DMS153 treated with DMSO at 0.1 percent for 48 hours (cell line): ENCODE results near the gene XPO5.
"Not testable (repeated sequence)": the region's sequence is repeated elsewhere in the genome, so short reads cannot be mapped to it uniquely, and the experiment has no call there.

Experiments
- DNase-seq: peaks from one replicate; lab custom pipeline; 2025; ENCODE audit not compliant: unreplicated experiment; lab: John Stamatoyannopoulos, UW

Gene XPO5

DNA sequence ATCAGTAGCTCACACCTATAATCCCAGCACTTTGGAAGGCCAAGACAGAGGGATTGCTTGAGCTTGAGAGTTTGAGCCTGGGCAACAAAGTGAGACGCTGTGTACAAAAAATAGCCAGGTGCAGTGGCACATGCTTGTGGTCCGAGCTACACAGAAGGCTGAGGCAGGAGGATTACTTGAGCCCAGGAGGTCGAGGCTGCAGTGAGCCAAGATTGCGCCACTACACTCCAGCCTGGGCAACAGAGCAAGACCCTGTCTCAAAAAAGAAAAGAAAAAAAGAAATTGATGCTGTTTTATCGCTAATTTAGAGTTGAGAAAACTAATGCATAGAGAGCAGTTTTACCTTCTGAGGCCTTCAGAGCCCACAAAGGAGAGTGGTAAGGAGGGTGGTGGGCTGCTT lies 77.5 kb downstream of the XPO5 start:
- DNase-seq, result not testable (repeated sequence)

DNA sequence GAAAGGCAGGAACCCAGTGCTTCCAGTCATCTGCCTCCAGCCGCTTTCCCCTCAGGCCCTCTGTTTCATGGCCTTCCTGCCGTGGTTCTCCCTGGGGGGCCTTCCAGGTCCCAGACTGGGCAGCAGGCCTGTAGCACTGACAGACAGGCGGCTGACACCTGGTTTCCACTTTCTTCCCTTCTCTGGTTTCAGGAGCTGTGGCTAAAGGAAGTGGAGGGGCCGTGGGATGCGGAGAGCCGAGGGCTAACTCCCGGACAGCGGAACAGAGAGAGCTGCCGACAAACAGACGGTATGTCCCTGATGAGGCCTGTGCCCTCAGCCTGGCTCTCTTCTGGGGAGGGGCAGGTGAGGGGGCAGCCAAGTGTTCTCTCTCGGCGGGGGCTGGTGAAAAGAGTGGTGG lies 78.1 kb downstream of the XPO5 start:
- DNase-seq, result no peak

DNA sequence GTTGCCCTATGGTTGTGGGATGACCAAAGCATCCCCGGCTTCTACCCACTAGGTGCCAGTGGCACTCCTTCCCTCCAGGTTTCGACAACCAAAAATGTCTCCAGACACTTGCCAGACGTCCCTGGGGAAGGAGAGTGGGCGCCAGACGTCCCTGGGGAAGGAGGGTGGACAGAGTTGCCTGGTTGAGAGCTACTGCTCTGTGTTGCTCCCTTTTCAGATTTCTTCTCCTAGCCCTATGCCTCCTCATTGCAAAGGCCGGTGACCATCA lies 78.8 kb downstream of the XPO5 start:
- DNase-seq, result no peak

- no peak for DNase-seq
Measured at GRCh38 chr6:43496370-43497128, 79.3 kb downstream of the XPO5 start.

GRCh38 chr6:43495409-43495941 lies 80.4 kb downstream of the XPO5 start:
- DNase-seq, result no peak

DNA sequence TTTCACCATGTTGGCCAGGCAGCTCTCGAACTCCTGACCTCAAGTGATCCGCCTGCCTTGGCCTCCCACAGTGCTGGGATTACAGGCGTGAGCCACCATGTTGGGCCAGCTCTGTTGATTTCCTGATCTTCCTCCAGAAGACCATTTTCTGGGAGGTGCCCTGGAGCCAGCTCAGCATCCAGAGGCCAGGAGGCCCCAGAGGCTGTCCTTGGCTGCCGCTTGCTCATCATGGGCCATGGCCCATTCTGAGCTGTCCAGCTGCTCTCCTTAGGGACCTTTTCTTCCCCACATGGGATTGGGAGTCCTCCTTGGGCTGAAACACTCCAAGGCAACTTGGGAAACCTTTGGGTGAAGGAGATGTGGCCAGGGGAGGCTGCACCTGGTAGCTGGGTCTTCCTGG lies 81.1 kb downstream of the XPO5 start:
- DNase-seq, result no peak

DNA sequence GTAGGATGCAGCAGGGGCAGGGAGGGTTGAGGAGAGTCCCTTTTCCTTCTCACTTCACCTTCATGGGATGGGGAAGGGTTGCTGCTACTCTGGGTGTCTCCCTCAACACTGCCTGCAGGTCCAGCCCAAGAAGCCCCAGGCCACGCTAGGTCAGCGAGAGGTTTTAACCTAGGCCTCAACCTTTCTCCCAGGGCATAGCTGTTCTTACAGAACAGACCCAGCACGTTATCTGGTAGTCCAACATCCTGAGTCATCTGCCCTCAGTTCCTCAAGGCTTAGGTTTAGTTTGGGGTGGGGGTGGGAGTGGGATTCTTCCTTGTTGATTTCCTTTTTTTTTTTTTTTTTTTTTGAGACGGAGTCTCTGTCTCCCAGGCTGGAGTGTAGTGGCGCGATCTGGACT lies 81.5 kb downstream of the XPO5 start:
- DNase-seq, result no peak

- DNase-seq, result no peak
Measured at GRCh38 chr6:43493833-43494232, 82.0 kb downstream of the XPO5 start.

GRCh38 chr6:43493230-43493629 lies 82.6 kb downstream of the XPO5 start:
- DNase-seq, result no peak

- no peak for DNase-seq
Measured at GRCh38 chr6:43492673-43493072, 83.2 kb downstream of the XPO5 start.

DNA sequence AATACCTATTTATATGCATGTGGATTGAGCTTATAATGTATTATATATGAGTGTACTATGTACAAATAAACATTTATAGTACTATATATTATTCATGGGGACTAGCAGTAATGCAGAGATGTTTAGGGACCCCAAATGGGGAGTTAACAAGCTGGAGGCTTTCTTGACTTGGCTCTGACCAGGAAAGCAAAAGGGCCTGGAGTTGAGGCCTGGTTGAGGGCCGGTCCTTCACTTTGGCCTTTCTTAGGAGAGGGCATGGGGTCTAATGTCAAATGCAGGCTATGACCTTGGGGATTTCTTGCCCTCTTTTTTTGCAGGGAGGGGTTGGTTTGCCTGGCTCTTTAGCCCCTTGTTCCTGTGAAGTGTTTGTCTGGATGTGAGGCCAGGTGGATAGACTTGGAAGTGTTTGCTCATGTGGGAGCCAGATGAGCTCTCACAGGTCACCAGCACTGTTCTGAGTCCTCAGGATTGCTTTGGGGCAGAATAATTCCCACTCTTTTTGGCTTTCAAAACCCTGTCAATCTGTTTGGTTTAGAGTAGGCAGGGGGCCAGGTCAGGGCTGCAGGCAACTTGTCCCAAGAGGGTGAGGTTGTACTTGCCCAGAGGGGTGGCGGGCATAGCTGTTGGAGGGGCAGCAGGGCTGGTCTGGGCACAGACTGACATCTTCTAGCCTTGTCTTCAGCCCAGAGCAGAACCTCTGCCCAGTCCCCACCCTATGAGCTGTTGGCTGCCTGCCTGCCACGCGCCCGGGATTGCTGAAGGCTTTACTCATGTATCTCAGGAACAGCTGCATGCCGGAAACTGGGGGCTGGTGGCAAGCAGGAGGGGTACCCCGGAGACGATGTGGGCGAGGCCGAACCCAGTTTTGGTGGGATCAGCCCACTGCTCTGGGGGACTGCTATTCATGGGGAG lies 83.8 kb downstream of the XPO5 start:
- no peak for DNase-seq

GRCh38 chr6:43490523-43490939 lies 85.3 kb downstream of the XPO5 start:
- no peak for DNase-seq

DNA sequence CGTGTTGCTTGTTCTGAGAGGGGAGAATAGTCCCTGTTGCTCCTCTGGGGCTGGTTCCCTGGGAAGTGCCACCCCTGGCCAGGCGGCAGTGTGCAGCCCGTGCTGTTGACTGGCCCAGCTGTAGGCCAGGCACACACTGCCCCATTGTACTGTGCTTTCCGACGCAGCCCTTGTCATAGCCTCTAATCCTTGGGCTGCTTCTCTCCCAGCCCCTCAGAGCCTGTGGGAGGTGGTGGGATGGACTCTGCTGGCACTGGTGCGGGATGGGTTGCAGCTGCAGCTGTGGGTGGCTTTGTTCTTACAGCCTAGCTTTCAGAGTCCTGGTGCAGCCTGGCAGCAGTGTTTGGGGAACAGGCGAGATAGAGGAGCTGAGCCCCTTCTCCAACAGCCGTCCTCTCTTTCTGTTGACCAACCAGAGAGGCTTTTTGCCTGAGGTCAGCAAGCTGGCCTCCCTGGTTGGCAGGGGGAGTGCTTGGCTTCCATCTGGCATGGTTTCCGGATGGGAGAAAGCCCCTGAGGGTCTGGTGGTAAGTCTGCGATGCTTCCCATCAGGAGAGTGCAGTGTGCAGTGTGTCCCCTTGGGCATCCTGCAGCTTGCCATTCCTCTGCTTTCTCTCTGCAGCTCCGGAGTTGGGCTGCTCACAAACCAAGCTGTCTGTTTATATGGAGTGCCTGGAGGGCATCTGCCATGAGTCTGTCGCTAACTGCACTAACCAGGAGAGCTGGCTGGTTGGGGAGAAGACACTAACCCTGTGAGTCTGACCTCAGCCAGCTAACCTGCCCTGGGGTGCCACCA lies 86.4 kb downstream of the XPO5 start:
- DNase-seq, result no peak

GRCh38 chr6:43488667-43489276 lies 87.1 kb downstream of the XPO5 start:
- no peak for DNase-seq

GRCh38 chr6:43481591-43482236 lies 94.1 kb downstream of the XPO5 start:
- no peak for DNase-seq

DNA sequence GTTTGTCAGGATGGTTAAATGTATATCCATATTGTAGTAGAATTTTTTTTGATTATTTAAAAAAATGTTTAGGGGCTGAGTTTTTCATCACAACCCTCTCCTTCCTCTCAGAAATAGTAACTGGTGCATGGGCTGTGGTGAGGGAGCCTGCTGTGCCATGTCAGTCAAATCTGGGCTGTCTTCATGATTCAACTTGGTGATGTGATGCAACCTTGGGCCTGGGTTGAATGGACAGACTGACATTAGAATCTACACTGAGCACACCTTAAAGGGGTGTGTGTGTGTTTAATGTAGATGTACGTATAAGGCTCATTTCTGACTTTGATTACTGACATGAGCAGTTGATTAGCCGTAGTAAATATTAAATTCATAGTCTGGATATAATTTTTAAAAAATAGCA lies 94.8 kb downstream of the XPO5 start:
- no peak for DNase-seq

- no peak for DNase-seq
Measured at GRCh38 chr6:43478008-43478372, 97.8 kb downstream of the XPO5 start.

- peak; percentile 75 for DNase-seq
Measured at GRCh38 chr6:43477235-43478007, 98.4 kb downstream of the XPO5 start, which contains the start of gene TJAP1. TJAP1 (plus strand) TSS chr6:43477570; CDS start chr6:43499002, 21,432 bp downstream.

DNA sequence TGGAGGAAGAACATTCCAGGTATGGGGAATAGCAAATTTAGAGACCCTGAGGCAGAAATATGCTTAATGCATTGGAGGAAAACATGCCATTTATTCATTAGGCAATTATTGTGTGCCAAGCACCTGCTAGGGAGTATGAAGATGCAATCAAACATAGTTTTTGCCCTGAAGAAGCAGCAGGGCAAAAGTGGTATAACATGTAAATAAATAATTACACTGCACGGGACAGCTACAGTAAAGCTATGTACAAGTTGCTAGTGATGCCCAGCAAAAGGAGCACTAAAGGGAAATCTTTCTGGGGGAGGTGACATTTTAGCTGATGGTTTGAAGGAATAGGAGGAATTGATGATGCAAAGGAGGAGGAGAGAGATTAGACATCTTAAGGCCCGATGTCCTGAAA lies 99.1 kb downstream of the XPO5 start:
- no peak for DNase-seq

DNA sequence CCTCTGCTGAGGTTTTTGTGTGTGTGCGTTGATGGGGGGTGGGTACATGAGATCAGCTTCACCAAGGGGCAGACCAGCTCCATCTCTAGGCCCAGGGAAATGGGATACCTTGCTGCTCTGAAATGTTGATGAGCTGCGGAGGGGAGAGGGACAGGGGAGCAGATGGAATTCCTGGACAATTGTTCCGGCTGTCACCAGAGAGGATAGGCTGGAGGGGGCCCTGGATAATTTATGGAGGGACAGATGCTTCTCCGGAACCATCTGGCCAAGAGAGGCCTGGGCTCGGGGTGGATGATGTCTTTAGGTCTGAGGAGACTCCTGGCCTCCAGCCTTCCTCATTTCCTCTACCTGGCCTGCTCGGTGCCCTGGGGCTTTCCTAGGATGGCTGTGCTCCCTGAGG lies 100.3 kb downstream of the XPO5 start:
- no peak for DNase-seq
